Stomach (tissue), 9 donors: Measurements from ENCODE around the gene GRAMD1A. TPM values are rescaled to one million over a fixed set of nuclear protein-coding genes. Genes with fewer than 3 reads are reported as not detected.

ENCODE experiments used
- DNase-seq, 2 donors: peaks; one replicate each; pipeline versions ENCODE4 v3.0.0 to v3.0.0-alpha.2; 2013 to 2019
- H3K27ac ChIP-seq, 5 donors: fragments of 200-600 bp in 4 of 5; sonication (generic) in 4 of 5; one replicate each; pipeline ENCODE4 v1.5.1; 2013 to 2019; ENCODE audit warnings: mild to moderate bottlenecking in 1 of 5, moderate library complexity in 1 of 5
- H3K27me3 ChIP-seq, 3 donors: fragments of 200-600 bp; sonication (generic); one replicate each; pipeline ENCODE4 v1.5.1; 2017 to 2019; ENCODE audit warnings: mixed run types in 1 of 3
- H3K36me3 ChIP-seq, 4 donors: fragments of 200-600 bp; sonication (generic); 1 replicate in 3 of 4; 2 replicates in 1 of 4; pipeline ENCODE4 v1.5.1; 2016 to 2019
- H3K4me1 ChIP-seq, 4 donors: fragments of 200-600 bp; sonication (generic); one replicate each; pipeline ENCODE4 v1.5.1; 2016 to 2019
- H3K4me3 ChIP-seq, 4 donors: fragments of 200-600 bp; sonication (generic) in 3 of 4; one replicate each; pipeline ENCODE4 v1.5.1; 2016 to 2019; ENCODE audit warnings: mild to moderate bottlenecking in 1 of 4
- H3K9me3 ChIP-seq, 4 donors: fragments of 200-600 bp; sonication (generic); one replicate each; pipeline ENCODE4 v1.5.1; 2016 to 2019
- EP300 ChIP-seq: sonication (generic); formaldehyde crosslinking; IDR thresholded peaks from one replicate; pipeline ENCODE4 v1.6.1; 2017; ENCODE audit warnings: antibody characterized with exemption
- POLR2A ChIP-seq, 4 donors: fragments of 450-650 bp; IDR thresholded peaks; one replicate each; pipeline ENCODE4 v1.6.1; 2016; ENCODE audit warnings: antibody characterized with exemption in 4 of 4, control low read depth in 2 of 4, mild to moderate bottlenecking in 1 of 4, moderate library complexity in 1 of 4
- POLR2AphosphoS5 ChIP-seq, 3 donors: sonication (generic); formaldehyde crosslinking; IDR thresholded peaks; one replicate each; pipeline ENCODE4 v1.6.1; 2016; ENCODE audit warnings: antibody characterized with exemption in 3 of 3
- WGBS, 5 donors: extraction: QIAGEN DNeasy Blood & Tissue Kit in 3 of 5; methylation state at CpG; one replicate each; pipeline versions ENCODE4 v1.1.5 to v1.1.7; 2013 to 2018; 5-methylcytosine and 5-hydroxymethylcytosine counted together
- intact Hi-C: fragments of 100-400 bp; cut with DNase I; formaldehyde crosslinking; loops from one replicate; pipeline ENCODE4 v1.15.1; 2023; ENCODE audit warnings: low total_unique reads
- polyA plus RNA-seq, 3 donors: library from polyadenylated mRNA; stranded (reverse); fragments of 200-250 nt; gene quantifications; one replicate each; pipeline ENCODE4 v1.2.3, GENCODE V29; 2013
- total RNA-seq, 5 donors: library from RNA; depleted of rRNA; stranded (reverse); fragments of >200 nt; gene quantifications; one replicate each; pipeline versions ENCODE4 v1.1.0 to v1.2.3, GENCODE V29; 2014 to 2016
- TF ChIP-seq, protein P1 (sequence below), 7 experiments: fragments of 450-650 bp in 4 of 7; fragments of 200-600 bp in 3 of 7; sonication (generic) in 3 of 7; IDR thresholded peaks; one replicate each; pipeline ENCODE4 v1.5.1; 2016 to 2019; ENCODE audit warnings: antibody characterized with exemption in 7 of 7, control low read depth in 2 of 7, mild to moderate bottlenecking in 1 of 7
- donor health status: healthy with polysubstance abuse.
- donor health status: Bipolar disorder and iron deficiency.
- donor health status: healthy.

The GRAMD1A gene
- total and polyA plus RNA-seq, 8 donors: 29.8 to 74.1 (median 45.1) TPM

DNA sequence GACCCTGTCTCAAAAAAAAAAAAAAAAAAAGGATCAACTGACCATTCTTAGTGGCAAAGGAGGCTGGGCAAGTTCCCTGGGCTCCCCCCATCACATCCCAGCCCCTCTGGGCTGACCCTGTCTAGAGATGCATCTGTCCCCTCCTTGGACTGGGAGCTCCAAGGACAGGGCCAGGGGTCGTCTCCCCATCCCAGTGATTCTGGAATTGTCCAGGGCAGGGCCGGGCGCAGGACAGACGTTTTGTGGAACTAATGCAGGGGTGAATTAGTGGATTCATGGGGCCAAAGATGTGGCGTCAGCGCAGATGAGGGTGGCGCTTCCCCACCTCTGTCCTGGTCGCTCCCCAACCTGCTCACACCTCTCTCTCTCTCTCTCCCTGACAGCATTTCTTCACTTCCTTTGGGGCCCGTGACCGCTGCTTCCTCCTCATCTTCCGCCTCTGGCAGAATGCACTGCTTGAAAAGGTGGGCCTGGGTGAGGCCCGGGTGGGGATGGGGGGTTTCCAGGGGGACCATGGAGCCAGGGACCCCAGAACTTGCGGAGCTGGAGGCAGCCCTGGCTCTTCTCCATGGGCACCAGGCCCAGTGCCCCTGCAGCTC, 11.1 kb downstream of the GRAMD1A start:
- intact Hi-C loops: no loop called here
- Histone ChIP-seq H3K36me3 (peaks cover 30 to 76% (median 69%) of the 10 kb centered on the region in 4 donors), H3K27ac (peak overlapping the region in 4 of 5 donors; percentile 43 to 66 (median 56)), H3K4me1 (peaks cover 24 to 81% (median 39%) of the 10 kb centered on the region in 4 donors), H3K4me3 (no peak overlapping the region), H3K27me3 (no peaks in the 10 kb centered on the region), H3K9me3 (no peaks in the 10 kb centered on the region)
- 74 to 85% (median 78%) methylated on average over 12 to 13 of the region's 13 CpGs for WGBS, 5 donors
- TF ChIP-seq, protein P1, sequence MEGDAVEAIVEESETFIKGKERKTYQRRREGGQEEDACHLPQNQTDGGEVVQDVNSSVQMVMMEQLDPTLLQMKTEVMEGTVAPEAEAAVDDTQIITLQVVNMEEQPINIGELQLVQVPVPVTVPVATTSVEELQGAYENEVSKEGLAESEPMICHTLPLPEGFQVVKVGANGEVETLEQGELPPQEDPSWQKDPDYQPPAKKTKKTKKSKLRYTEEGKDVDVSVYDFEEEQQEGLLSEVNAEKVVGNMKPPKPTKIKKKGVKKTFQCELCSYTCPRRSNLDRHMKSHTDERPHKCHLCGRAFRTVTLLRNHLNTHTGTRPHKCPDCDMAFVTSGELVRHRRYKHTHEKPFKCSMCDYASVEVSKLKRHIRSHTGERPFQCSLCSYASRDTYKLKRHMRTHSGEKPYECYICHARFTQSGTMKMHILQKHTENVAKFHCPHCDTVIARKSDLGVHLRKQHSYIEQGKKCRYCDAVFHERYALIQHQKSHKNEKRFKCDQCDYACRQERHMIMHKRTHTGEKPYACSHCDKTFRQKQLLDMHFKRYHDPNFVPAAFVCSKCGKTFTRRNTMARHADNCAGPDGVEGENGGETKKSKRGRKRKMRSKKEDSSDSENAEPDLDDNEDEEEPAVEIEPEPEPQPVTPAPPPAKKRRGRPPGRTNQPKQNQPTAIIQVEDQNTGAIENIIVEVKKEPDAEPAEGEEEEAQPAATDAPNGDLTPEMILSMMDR (IDR thresholded peaks at IDR 0.05): no peak
- peak in 1 of 3 donors; percentile 17 for TF ChIP-seq POLR2AphosphoS5 (IDR thresholded peaks at IDR 0.05)
- no peak for DNase-seq

DNA sequence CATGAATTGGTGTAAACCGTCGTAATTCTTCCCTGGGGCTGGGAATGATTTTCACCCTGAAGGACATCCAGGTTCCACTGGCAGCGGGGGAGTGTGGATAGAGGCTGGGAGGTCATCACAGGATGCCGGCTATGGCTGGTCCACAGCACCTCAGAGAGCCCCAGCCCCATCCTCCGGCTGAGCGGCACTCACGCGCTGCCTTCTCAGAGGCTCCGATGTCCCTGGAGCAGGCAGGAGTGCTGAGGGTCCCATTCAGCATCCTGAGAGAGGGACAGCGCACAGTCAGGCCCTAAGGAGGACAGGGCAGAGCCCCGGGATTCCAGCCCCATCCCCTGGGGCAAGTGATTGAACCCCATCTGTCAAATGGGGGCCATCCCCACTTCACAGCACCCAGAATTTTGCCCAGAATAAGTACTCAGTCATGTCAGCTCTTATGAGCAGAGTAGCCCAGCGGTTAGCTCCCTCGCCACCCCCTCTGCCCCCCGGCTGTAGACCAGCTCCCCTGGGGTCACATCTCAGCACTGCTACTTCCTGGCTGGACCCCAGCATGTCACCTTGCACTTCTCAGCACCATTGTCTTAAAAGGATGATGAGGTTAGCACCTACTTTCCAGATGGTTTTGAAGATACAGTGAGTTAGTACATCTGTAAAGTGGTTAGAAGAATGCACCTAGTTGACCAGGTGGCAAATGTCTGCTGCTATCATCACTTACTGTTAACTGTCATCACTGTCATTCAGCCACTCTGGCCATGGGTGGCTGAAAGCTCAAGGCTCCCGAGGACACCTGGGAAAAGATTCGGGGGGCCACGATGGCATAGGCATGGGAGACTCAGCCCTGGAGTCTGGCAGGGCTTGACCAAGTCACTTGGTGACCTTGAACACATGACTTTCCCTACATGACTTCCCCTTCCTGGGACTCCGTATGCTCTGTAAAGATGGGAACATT, 11.9 kb downstream of the GRAMD1A start:
- Histone ChIP-seq H3K4me3 (no peak overlapping the region), H3K27ac (peak overlapping the region in 4 of 5 donors; percentile 43 to 66 (median 56)), H3K4me1 (peaks cover 16 to 73% (median 32%) of the 10 kb centered on the region in 4 donors), H3K27me3 (no peaks in the 10 kb centered on the region), H3K9me3 (no peaks in the 10 kb centered on the region), H3K36me3 (peaks cover 34 to 77% (median 74%) of the 10 kb centered on the region in 4 donors)
- intact Hi-C loops: loop anchor here (2.0 kb wide), 1 partner anchor 41 kb away; no protein-coding TSS in a partner anchor
- 78 to 88% (median 83%) methylated on average over 7 to 18 of the region's 18 CpGs for WGBS, 5 donors
- DNase-seq: no peak
- TF ChIP-seq EP300 (no peak), POLR2AphosphoS5 (IDR thresholded peaks at IDR 0.05) (no peak), POLR2A (IDR thresholded peaks at IDR 0.05) (no peak)
- TF ChIP-seq, protein P1 (IDR thresholded peaks at IDR 0.05): no peak

DNA sequence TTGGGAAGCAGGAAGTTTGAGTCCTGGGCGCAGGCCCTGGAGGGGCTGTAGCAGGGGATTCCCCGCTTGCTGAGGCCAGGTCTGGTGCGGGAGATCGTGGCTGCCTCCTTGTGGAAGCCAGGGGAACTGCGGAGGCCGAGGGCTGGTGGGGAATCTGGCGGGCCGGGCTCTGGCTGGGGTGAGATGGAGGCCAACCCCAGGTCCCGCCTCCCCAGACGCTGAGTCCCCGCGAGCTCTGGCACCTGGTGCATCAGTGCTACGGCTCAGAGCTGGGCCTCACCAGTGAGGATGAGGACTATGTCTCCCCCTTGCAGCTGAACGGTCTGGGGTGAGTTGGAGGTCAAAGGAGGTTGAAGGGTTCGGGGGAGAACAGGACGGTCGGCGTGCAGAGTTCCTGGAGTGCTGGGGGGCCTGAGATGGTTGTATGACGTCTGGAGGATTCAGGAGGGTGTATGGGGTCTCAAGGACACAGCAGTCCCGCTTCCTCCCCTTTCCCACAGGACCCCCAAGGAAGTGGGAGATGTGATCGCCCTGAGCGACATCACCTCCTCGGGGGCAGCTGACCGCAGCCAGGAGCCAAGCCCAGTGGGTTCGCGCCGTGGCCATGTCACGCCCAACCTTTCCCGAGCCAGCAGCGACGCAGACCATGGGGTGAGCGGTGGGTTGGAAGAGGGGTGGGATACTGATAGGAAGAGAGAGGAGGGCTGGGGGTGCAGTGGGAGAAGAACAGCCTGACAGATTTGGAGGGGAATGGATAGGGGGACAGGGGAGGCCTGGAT, 13.1 kb downstream of the GRAMD1A start:
- TF ChIP-seq EP300 (no peak), POLR2A (IDR thresholded peaks at IDR 0.05) (no peak), POLR2AphosphoS5 (IDR thresholded peaks at IDR 0.05) (peak in 2 of 3 donors; percentile 18 to 80)
- TF ChIP-seq, protein P1 (IDR thresholded peaks at IDR 0.05): peak in 6 of 7 experiments; percentile 78 to 100 (median 99)

More for the DNA sequence above, 13.1 kb downstream of the GRAMD1A start:
- 53 to 61% (median 54%) methylated on average over 25 to 32 of the region's 32 CpGs for WGBS, 5 donors
- peak; percentile 83 to 90 for DNase-seq
- no peaks in the 10 kb centered on the region for H3K27me3 ChIP-seq
- intact Hi-C loops: loop anchor here (2.0 kb wide), 1 partner anchor 42 kb away; no protein-coding TSS in a partner anchor
- H3K9me3 ChIP-seq: no peaks in the 10 kb centered on the region
- H3K4me3 ChIP-seq: no peak overlapping the region
- H3K27ac ChIP-seq: peak overlapping the region in 4 of 5 donors; percentile 16 to 66 (median 56)
- H3K4me1 ChIP-seq: peaks cover 16 to 62% (median 30%) of the 10 kb centered on the region in 4 donors
- peaks cover 44 to 89% (median 86%) of the 10 kb centered on the region in 4 donors for H3K36me3 ChIP-seq
